GM23338 (cell line): Measurements from ENCODE around the gene PRAMEF33.
"Not testable (repeated sequence)": the region's sequence is repeated elsewhere in the genome, so short reads cannot be mapped to it uniquely, and the experiment has no call there.

ENCODE experiments used
- CREB1 ChIP-seq: fragments of 250-450 bp; sonication (Bioruptor Pico); IDR thresholded peaks from 2 replicates; pipeline ENCODE4 v1.5.0; 2020; ENCODE audit warnings: low read depth, mild to moderate bottlenecking, moderate library complexity
- JUNB ChIP-seq: IDR thresholded peaks from one replicate; pipeline ENCODE4 v1.6.1; 2016; ENCODE audit warnings: antibody characterized with exemption; ENCODE audit not compliant: unreplicated experiment
- POLR2AphosphoS5 ChIP-seq: IDR thresholded peaks from 2 replicates; pipeline ENCODE4 v1.6.1; 2016; ENCODE audit warnings: antibody characterized with exemption, low read depth
- STAT1 ChIP-seq: IDR thresholded peaks from one replicate; pipeline ENCODE4 v1.6.1; 2016; ENCODE audit warnings: antibody characterized with exemption; ENCODE audit not compliant: unreplicated experiment
- TF ChIP-seq, protein P1 (sequence below), 2 experiments: fragments of 200-600 bp in 1 of 2; sonication (generic) in 1 of 2; conservative IDR thresholded peaks; 2 replicates each; pipeline versions ENCODE4 v1.5.1 to v1.6.1; 2016 to 2017; ENCODE audit warnings: antibody characterized with exemption in 2 of 2, low read depth in 2 of 2, mild to moderate bottlenecking in 2 of 2, moderate library complexity in 1 of 2

DNA sequence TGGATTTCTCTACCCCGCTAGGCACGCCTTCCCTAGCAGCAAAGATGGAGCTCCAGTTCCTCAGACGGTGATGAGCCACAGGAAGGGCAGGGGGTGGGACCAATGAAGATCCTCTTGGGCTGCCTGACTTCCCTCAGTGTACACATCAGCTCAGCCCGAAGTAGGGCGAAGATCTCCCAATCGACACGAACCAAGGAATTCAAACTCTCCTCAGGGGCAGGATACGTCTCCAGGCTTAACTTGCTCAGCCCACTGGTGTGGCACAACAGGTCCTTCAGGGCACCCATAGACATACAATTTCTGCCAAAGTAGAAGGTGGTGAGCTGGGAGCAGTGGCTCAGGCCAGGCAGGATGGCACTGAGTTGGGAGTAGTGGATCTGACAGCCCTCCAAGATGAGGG lies 39.2 kb downstream of the PRAMEF33 start:
- TF ChIP-seq, protein P1, sequence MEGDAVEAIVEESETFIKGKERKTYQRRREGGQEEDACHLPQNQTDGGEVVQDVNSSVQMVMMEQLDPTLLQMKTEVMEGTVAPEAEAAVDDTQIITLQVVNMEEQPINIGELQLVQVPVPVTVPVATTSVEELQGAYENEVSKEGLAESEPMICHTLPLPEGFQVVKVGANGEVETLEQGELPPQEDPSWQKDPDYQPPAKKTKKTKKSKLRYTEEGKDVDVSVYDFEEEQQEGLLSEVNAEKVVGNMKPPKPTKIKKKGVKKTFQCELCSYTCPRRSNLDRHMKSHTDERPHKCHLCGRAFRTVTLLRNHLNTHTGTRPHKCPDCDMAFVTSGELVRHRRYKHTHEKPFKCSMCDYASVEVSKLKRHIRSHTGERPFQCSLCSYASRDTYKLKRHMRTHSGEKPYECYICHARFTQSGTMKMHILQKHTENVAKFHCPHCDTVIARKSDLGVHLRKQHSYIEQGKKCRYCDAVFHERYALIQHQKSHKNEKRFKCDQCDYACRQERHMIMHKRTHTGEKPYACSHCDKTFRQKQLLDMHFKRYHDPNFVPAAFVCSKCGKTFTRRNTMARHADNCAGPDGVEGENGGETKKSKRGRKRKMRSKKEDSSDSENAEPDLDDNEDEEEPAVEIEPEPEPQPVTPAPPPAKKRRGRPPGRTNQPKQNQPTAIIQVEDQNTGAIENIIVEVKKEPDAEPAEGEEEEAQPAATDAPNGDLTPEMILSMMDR (conservative IDR thresholded peaks at IDR 0.05; ENCODE audit: low read depth in 2 of 2), result not testable (repeated sequence)
- TF ChIP-seq POLR2AphosphoS5, CREB1, JUNB, STAT1: not testable (repeated sequence)
